Stimulated activated CD8-positive, alpha-beta memory T cell treated with anti-CD3 and anti-CD28 coated beads, Interleukin-15, amount 100 ng/mL, for 1 hour (primary cell): Measurements from ENCODE around the gene ZNF682.
A peak's percentile ranks its signal among the peaks of the same experiment; 100 is the strongest.
"Not testable (repeated sequence)": the region's sequence is repeated elsewhere in the genome, so short reads cannot be mapped to it uniquely, and the experiment has no call there.

Experiments
- DNase-seq: peaks from one replicate; pipeline ENCODE4 v3.0.0-alpha.2; 2020; ENCODE audit warnings: low read depth

The ZNF682 gene

DNA sequence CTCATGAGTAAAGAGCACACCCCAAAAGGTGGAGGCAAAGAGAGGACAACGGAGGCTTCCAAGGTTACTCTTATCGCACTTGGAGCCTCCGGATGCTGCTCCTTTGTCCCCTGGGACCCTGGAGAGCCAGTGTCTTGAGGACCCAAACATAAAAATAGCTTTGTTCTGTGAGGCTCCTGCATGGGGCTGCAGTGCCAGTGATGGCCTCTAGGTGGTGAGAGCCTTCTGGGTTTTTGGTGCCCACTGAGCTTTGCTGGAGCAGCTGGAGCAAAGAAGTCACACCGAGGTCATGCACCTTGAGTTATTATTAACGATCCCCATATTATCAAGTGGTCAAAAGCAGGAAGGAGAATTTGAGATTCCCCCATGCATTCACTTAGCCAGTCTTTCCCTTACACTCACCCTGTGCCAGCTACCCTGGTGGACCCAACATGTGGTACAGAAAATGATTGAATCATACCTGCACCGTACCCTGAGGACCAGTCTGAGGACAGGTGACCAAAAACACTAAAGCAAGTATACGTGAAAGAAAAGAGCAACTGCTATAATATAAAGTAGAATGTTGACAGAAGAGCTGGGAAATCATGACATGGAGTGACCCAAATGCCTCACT is 41.5 kb downstream of the ZNF682 start:
- peak; percentile 14 for DNase-seq

DNA sequence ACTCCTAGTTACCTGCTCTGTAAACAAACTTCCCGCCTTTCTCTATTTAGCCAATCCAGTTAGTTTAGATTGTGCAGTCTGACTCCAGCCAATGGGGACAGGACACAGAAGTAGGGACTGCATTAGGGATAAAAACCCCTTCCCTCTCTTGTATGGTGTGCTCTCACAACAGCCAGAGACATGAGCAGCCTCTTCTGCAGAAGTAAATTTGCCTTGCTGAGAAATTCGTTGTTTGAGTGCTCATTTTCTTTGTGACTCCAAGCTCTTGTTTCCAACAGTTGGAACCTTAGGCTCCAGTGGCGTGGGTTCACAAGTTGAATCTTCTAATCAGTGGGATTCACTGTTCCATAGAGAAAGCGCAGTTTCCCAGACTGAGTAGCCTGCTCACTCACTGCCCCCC is 72.4 kb downstream of the ZNF682 start:
- DNase-seq: no peak

DNA sequence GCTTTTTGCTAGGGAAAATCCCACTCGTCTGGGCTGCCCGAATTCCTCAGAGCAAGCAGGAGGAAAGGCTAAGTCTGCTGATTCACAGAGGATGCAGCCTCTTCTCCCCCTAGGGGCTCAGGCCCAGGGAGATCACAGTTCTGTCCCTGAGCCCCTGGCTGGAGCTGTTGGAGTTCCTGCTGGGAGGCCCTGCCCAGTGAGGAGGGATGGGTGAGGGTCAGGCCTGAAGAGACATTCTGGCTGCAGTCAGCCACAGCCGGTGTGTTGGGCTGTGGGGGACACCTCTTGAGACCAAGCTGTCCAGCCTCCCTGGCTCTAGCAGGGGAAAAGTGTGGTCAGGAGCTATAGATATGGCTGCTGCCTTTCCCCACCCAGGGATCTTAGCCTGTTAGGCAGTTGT is 73.2 kb downstream of the ZNF682 start:
- DNase-seq: not testable (repeated sequence)

DNA sequence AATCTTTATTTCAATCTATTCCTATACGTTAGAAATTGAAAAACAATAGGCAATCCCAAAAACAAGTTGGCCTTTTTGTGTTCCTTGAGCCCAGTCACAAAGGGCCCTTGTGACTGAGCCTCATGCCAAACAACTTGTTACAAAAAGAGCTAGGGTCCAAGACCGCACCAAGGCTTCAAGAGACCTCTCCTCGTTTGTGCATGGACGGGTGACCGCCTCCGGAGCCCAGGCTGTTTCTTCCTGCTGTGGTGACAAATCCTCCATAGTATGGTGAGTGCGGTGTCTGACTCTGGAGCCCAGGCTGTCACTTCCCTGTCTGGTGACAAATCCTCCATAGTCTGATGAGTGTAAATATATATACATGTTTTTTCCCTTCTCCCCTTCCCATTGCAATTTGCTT is 74.9 kb downstream of the ZNF682 start:
- DNase-seq: no peak

DNA sequence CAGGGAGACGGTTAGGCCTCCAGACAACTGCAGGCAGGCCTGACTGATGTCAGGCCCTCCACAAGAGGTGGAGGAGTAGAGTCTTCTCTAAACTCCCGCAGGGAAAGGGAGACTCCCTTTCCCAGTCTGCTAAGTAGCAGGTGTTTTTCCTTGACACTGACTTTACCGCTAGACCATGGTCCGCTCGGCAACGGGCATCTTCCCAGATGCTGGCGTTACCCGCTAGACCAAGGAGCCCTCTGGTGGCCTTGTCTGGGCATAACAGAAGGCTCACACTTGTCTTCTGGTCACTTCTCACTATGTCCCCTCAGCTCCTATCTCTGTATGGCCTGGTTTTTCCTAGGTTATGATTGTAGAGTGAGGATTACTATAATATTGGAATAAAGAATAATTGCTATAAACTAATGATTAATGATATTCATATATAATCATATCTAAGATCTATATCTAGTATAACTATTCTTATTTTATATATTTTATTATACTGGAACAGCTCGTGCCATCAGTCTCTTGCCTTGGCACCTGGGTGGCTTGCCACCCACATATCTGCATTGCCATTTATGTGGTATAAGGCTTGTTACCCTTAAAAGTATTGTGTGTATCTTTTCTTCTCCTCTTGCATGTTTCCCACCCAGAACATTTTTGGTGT is 80.0 kb downstream of the ZNF682 start:
- DNase-seq: peak; percentile 39

DNA sequence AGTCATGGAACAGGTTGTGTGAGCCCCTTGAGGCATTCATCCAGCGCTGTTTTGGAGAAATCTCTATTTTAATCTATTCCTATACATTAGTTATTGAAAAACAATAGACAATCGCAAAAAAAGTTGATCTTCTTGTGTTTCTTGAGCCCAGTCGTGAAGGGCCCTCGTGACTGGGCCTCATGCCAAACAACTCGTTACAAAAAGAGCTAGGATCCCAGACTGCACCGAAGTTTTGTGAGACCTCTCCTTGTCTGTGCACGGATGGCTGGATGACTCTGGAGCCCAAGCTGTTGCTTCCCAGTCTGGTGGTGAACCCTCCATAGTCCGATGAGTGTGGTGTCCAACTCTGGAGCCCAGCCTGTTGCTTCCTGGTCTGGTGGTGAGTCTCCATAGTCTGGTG is 81.5 kb downstream of the ZNF682 start:
- DNase-seq: not testable (repeated sequence)

DNA sequence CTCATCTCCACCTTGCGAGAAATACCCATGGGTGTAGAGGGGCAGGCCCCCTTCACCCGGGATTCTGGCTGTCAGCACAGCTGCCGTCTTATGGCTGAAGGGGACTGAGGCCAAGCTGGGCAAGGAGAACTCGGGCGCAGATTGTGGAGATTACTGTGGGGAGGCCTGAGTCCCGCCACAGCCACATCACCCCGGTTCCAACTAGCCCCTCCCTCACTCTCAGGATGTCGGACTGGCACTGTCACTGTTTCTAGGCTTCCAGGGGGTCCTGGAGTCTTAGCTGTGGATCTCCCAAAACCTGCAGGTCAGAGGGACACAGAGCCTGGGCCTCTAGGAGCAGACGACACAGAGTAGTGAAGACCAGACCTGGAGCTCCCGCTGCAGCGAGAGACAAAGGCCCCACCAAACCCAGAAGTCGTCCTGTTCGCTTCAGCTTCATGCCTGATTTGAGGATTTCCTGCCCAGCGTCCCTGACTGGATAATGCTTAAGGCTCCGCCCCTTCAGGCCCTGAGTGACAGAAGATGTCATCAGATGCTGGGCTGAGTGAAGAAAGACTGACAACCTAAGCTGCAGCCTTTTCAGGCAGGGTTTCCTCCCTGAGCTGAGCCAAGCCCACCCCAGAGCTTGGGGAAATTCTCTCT is 82.8 kb downstream of the ZNF682 start:
- DNase-seq: no peak

DNA sequence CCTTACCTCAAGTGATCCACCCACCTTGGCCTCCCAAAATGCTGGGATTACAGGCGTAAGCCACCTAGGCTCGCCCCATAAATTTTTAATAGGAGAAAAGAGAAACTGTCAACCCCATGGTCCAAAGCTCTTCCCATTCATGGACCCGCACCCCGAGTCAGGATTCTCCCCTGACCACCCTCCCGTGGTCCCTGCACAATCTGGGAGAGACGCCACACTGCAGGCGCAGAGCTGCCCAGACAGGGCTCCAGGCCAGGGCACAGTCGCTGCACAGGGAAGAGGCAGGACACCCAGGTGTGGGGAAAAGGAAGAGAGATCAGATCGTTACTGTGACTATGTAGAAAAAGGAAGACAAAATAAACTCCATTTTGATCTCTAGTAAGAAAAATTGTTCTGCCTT is 84.1 kb downstream of the ZNF682 start:
- no peak for DNase-seq
